ENCODE data around the gene RNU7-1. TPM values are rescaled to one million over a fixed set of nuclear protein-coding genes. Genes with fewer than 3 reads are reported as not detected.

RNU7-1 gene
- total and polyA plus RNA-seq, 10 of the 15 experiments (the other 5 are each of a cell fraction or from before 2014, with no cell fraction given) = not detected

GRCh38 chr12:6932766-6933165, 10.8 kb upstream of the RNU7-1 start:
- Histone ChIP-seq H3K36me3 (ENCODE audit: control insufficient read depth in 2 of 2, insufficient read depth in 2 of 2, low read length in 1 of 2) (peaks cover 4 to 5% of the 10 kb centered on the region in 2 experiments; a peak in 3 of 4 replicates), H3K4me2 (ENCODE audit: control insufficient read depth, insufficient read depth) (no peak overlapping the region), H3K79me2 (ENCODE audit: control insufficient read depth, insufficient read depth, low read length) (peaks cover 49% of the 10 kb centered on the region), H2AFZ (ENCODE audit: control insufficient read depth, low read depth, low read length) (no peak overlapping the region), H3K9ac (ENCODE audit: control insufficient read depth, insufficient read depth, low read length) (no peak overlapping the region), H3K4me3 (no peak overlapping the region), H4K20me1 (ENCODE audit: control insufficient read depth, insufficient read depth) (no peaks in the 10 kb centered on the region), H3K9me3 (replicated peaks; ENCODE audit: control insufficient read depth, insufficient read depth, low read length) (no peaks in the 10 kb centered on the region), H3K4me1 (ENCODE audit: control insufficient read depth, insufficient read depth, low read length) (peaks cover 15% of the 10 kb centered on the region), H3K27me3 (replicated peaks in 1 of 2; ENCODE audit: control insufficient read depth in 2 of 2, insufficient read depth in 2 of 2, low read length in 1 of 2) (no peaks in the 10 kb centered on the region), H3K27ac (ENCODE audit: control insufficient read depth, insufficient read depth) (no peak overlapping the region)
- intact Hi-C loops (cut with micrococcal nuclease; ENCODE audit: unreplicated experiment) (no loop called here), in situ Hi-C loops (cut with MboI) (no loop called here)
- ChIA-PET POLR2A (interaction anchor here (1.0 to 1.7 kb wide), 2 partner anchors 9 to 10 kb away, joined by 4 to 5 read pairs; no protein-coding TSS in a partner anchor), RAD21 (ENCODE audit: unreplicated experiment) (no interaction called here), SMC1A (ENCODE audit: uncharacterized antibody, unreplicated experiment) (interaction anchor here (1.4 kb wide), 1 partner anchor 28 kb away, joined by 3 read pairs; no protein-coding TSS in a partner anchor), CTCF (interaction anchor here (0.6 to 1.9 kb wide), 5 partner anchors 9 to 60 kb away, joined by 3 to 8 read pairs (median 4); partner anchors contain the start of genes C12orf57, RNU7-1 and SPSB2)
- no peak for FAIRE-seq
- no TSS peak for BruUV-seq (replicated peaks)
- no peak for DNase-seq (ENCODE audit: low read depth, low spot score)
- ATAC-seq = no peak
- 42% methylated on average over 1 of the region's 1 CpG for WGBS (ENCODE audit: insufficient coverage, insufficient replicate concordance, low lambda C conversion rate, missing lambda C conversion rate)
- TF ChIP-seq PKNOX1 (IDR thresholded peaks at IDR 0.05) (no peak), NRF1 (conservative IDR thresholded peaks at IDR 0.05; ENCODE audit: low read depth, low read length) (no peak), ZNF592 (IDR thresholded peaks at IDR 0.05) (no peak), RCOR1 (conservative IDR thresholded peaks at IDR 0.05; ENCODE audit: low read depth, low read length) (no peak), CBFB (IDR thresholded peaks at IDR 0.05; ENCODE audit: low read depth) (no peak), WRNIP1 (IDR thresholded peaks at IDR 0.05; ENCODE audit: borderline replicate concordance, low read depth, low read length) (no peak), YY1 (IDR thresholded peaks at IDR 0.05; ENCODE audit: low read depth, low read length) (no peak), ZNF217 (IDR thresholded peaks at IDR 0.05) (no peak), EED (IDR thresholded peaks at IDR 0.05; ENCODE audit: low read depth) (no peak)

All from GM12878 (cell line).